Adipocyte (in vitro differentiated cells): Measurements from ENCODE around the gene GALNT10.

ENCODE experiments used
- DNase-seq: peaks from one replicate; pipeline ENCODE4 v3.0.0-alpha.2; 2015; ENCODE audit warnings: low read depth
- H3K27me3 ChIP-seq: replicated peaks from 2 replicates; pipeline ENCODE4 v1.7.0; 2013; ENCODE audit warnings: mild to moderate bottlenecking, low read length, moderate library complexity; ENCODE audit not compliant: control insufficient read depth, insufficient read depth
- H3K36me3 ChIP-seq: 2 replicates; pipeline ENCODE4 v1.7.0; 2013; ENCODE audit warnings: low read length, mild to moderate bottlenecking, moderate library complexity; ENCODE audit not compliant: control insufficient read depth, insufficient read depth, severe bottlenecking
- H3K4me1 ChIP-seq: 2 replicates; pipeline ENCODE4 v1.7.0; 2013; ENCODE audit warnings: mild to moderate bottlenecking, low read length, moderate library complexity; ENCODE audit not compliant: control insufficient read depth, insufficient read depth
- H3K4me3 ChIP-seq: 2 replicates; pipeline ENCODE4 v1.7.0; 2013; ENCODE audit warnings: mild to moderate bottlenecking, low read length, moderate library complexity
- H3K9ac ChIP-seq: 2 replicates; pipeline ENCODE4 v1.7.0; 2013; ENCODE audit warnings: mild to moderate bottlenecking, low read length, moderate library complexity
- H3K9me3 ChIP-seq: 2 replicates; pipeline ENCODE4 v1.7.0; 2013; ENCODE audit warnings: mild to moderate bottlenecking, low read length, moderate library complexity; ENCODE audit not compliant: control insufficient read depth

GALNT10 gene

DNA sequence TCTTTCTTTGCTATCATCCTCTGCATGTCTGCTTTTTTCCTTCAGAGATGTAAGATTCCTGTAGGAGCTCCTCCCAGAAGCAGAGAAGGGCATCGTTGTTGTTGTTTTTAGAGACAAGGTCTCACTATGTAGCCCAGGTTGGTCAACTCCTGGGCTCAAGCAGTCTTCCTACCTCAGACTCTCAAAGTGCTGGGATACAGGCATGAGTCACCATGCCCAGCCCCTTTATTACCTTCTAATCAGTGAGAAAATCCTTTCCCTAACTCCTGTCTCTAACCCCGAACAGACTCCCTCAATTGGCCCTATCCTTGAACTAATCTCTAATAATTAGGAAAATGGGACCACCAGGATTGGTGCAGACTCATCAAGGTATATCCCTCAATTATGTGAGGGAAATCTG lies 64.4 kb downstream of the GALNT10 start:
- Histone ChIP-seq H3K4me3 (no peak overlapping the region), H3K36me3 (no peaks in the 10 kb centered on the region), H3K9me3 (no peaks in the 10 kb centered on the region), H3K27me3 (no peaks in the 10 kb centered on the region), H3K4me1 (peaks cover 4% of the 10 kb centered on the region), H3K9ac (no peak overlapping the region)
- no peak for DNase-seq

DNA sequence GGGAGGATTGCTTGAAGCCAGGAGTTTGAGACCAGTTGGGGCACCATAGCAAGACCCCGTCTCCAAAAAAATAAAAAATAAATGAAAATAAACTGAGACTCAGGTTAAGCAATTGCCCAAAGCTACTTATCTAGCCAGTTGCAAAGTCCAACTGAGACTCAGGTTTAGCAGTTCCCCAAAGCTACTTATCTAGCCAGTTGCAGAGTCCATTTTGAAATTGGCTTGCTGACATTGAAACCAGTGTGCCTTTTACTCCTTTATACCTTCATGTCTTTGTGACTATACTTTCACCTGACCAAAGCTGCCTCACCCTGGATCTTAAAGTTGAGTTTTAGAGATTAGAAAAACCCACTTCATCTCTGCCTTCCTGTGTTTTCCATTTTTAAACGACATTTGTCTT lies 66.5 kb downstream of the GALNT10 start:
- no peaks in the 10 kb centered on the region for H3K36me3 ChIP-seq
- no peaks in the 10 kb centered on the region for H3K27me3 ChIP-seq
- H3K4me3 ChIP-seq: no peak overlapping the region
- H3K9me3 ChIP-seq: no peaks in the 10 kb centered on the region
- no peak overlapping the region for H3K9ac ChIP-seq
- DNase-seq: no peak
- peaks cover 10% of the 10 kb centered on the region for H3K4me1 ChIP-seq

DNA sequence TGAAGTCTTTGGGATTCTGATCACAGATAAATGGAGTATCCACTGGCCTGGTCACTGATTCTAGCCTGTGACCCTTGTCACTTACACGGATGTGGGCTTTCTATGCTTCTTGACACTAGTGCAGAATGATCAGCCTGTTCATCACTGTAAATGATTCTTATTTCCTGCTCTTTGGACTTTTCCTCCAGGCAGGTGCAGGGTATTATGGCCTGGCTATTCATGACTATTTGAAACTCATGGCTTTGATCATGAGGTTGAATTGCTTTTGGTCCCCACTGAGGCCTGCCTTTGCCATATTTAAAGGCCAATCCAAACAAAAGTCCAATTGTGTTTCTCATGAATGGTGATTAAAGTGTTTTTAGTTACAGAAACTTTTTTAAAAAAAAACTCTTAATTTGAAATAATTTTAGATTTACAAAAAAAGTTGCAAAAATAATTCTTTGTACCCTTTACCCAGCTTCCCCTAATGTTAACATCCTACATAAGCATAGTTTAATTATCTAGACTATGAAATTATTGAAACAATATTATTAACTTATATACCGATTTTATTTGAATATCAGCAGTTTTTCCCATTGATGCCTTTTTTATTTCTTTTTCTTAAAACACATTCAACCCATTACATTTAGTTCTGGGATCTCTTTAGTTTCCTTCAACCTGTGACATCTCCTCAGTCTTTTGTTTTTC lies 68.1 kb downstream of the GALNT10 start:
- no peak for DNase-seq
- Histone ChIP-seq H3K4me3 (no peak overlapping the region), H3K27me3 (no peaks in the 10 kb centered on the region), H3K36me3 (no peaks in the 10 kb centered on the region), H3K9me3 (peaks cover 4% of the 10 kb centered on the region), H3K4me1 (peaks cover 10% of the 10 kb centered on the region), H3K9ac (no peak overlapping the region)

DNA sequence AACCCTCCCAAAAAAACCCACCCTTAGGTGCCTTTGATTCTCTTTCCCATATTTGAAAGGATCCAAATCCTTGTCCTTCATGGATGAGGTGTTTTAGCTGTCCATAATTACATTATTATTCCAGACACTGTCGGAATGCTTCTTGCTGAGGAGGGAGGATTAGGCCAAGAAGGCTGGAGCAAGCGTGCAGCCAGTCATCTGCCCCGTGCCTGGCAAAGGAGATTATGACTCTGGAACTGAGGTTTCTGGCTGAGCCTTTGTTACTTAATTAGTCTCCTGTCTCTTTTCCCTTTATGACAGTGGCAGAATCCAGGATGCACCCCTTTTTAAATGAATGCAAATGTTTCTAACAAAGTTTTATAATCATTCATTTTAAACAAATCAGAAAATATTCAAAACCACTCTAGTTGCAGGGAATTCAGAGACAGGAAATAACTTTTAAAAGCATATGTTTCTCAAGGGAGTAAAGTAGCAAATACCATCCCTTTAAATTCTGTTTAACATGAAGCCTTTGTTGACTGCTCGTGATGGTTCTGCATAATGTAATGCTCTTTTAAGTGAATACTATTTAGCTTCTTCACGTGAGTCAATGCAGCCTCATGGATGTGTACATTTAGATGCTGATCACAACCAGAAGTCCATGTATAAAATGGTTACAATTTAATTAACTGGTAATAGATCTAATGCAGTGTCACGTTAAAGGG lies 69.8 kb downstream of the GALNT10 start:
- Histone ChIP-seq H3K9ac (no peak overlapping the region), H3K9me3 (peaks cover 4% of the 10 kb centered on the region), H3K4me3 (no peak overlapping the region), H3K4me1 (peaks cover 19% of the 10 kb centered on the region), H3K27me3 (no peaks in the 10 kb centered on the region), H3K36me3 (no peaks in the 10 kb centered on the region)
- peak; percentile 65 for DNase-seq

DNA sequence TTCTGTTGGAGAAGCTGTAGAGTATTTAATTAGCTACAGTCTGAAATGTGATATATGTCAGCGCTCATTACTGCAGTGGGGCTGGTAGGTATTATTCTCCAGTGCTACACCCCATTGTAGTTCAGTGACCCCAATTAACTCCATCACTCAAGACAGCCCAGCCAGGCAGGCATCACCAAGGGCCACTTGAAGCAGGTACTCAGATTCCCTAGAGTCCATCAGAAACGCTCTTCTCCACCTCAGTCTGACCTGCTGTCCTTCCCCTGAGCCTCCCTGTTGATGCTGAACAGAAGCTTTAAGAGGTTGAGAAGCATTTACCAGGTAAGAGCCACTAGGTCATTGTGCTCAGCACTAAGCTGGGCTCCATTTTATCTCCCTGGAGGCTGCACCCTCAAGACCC lies 71.8 kb downstream of the GALNT10 start:
- no peak for DNase-seq
- Histone ChIP-seq H3K9me3 (peaks cover 4% of the 10 kb centered on the region), H3K36me3 (no peaks in the 10 kb centered on the region), H3K4me3 (no peak overlapping the region), H3K9ac (no peak overlapping the region), H3K27me3 (no peaks in the 10 kb centered on the region), H3K4me1 (peaks cover 22% of the 10 kb centered on the region)

DNA sequence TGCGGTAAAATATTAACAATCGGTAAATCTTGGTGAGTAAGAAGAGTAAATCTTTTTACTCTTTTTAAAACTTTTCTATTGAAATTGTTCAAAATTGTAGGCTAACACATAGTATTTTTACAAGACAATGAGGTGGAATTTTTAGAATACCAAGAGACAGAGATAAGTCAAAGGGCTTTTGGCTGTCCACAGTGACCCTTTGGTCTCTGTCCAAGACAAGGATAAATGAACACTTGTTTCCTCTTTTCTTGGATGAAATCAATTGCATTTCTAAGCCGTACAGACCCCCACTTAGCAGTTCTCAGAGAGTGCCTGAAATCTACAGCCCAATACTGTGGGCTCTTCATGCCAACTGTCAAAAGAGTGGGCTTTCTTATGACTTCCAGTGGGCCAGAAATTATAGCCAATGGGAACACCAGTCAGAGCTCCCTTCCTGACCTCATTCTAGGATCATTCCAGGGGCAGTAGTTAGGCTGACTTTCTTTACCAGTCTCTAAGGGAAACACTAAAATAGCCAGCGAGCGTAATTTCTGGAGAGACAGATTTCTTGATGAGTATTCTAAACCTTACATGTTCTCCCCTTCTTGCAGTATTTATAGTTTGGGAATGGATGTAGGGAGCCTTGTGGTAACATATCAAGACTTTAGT lies 74.1 kb downstream of the GALNT10 start:
- H3K36me3 ChIP-seq: no peaks in the 10 kb centered on the region
- no peaks in the 10 kb centered on the region for H3K27me3 ChIP-seq
- peaks cover 30% of the 10 kb centered on the region for H3K4me1 ChIP-seq
- no peak overlapping the region for H3K9ac ChIP-seq
- no peak overlapping the region for H3K4me3 ChIP-seq
- DNase-seq: no peak
- H3K9me3 ChIP-seq: peaks cover 4% of the 10 kb centered on the region

DNA sequence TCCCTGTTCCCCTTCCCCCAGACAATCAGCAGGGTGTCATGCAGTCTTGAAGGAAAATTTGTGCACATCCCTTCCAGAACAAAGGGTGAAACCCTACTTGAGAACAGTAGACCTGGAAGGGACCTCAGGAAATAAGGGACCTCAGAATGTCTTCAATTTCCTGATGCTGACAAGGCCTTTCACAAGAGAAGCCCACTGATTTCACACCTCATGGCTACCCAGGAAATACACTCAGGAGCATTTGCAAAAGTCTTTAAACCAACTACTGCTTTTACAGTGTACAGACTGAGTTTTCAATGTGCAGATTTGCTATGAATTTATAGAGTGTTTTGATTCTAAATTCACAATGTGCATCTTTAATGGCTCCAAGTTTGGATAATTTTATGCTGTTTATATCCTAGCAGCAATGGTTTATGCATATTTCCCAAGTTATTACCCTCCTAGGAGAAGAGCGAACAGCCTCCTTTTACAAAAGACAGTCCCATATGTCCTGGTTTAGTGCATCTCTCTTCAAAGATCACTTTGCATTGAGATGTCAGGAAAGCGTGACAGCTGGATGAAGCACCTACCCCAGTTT lies 74.8 kb downstream of the GALNT10 start:
- H3K4me3 ChIP-seq: no peak overlapping the region
- H3K9ac ChIP-seq: no peak overlapping the region
- no peaks in the 10 kb centered on the region for H3K36me3 ChIP-seq
- peaks cover 4% of the 10 kb centered on the region for H3K9me3 ChIP-seq
- peaks cover 26% of the 10 kb centered on the region for H3K4me1 ChIP-seq
- no peaks in the 10 kb centered on the region for H3K27me3 ChIP-seq
- no peak for DNase-seq

DNA sequence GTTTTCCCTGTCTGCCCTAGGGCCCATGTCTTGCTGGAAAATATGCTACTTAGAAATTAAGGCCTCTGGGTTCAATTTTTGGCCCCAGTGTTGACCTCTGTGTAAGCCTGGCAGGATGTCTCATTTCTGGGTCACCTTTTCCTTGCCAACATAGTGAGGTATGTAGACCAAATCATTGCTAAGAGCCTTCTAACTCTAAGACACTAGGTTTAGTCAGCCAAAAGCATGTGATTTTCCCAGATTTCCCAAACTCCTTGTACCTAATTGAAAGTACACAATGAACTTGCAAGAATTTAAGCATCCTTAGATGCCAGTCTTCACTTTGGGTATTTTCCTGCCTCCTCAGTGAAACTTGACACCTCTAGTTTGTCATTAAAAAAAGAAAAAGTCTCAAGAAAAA lies 77.0 kb downstream of the GALNT10 start:
- Histone ChIP-seq H3K4me3 (no peak overlapping the region), H3K36me3 (no peaks in the 10 kb centered on the region), H3K9ac (no peak overlapping the region), H3K27me3 (no peaks in the 10 kb centered on the region), H3K9me3 (peaks cover 4% of the 10 kb centered on the region), H3K4me1 (peaks cover 20% of the 10 kb centered on the region)
- DNase-seq: peak; percentile 40

DNA sequence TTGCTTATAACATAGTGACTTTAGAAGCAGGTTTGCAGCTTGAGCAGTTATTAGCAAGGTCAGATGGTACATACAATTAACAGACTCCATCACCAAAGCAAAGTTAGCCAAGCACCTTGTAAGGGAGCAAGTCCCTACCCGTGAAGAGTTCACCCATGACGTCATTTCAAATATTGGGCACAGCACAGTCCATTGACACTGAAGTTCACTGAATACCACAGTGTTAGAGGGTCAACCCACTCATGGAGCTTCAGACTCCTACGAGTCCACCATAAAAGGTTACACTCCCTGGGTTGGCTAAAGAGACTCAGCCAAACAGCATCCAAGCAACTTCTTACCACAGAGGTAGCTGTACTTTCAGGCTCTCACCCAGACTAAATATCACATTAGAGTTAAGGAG lies 77.5 kb downstream of the GALNT10 start:
- no peaks in the 10 kb centered on the region for H3K36me3 ChIP-seq
- H3K4me1 ChIP-seq: peaks cover 26% of the 10 kb centered on the region
- H3K4me3 ChIP-seq: no peak overlapping the region
- no peak overlapping the region for H3K9ac ChIP-seq
- no peak for DNase-seq
- H3K27me3 ChIP-seq: no peaks in the 10 kb centered on the region
- H3K9me3 ChIP-seq: peaks cover under 1% of the 10 kb centered on the region

DNA sequence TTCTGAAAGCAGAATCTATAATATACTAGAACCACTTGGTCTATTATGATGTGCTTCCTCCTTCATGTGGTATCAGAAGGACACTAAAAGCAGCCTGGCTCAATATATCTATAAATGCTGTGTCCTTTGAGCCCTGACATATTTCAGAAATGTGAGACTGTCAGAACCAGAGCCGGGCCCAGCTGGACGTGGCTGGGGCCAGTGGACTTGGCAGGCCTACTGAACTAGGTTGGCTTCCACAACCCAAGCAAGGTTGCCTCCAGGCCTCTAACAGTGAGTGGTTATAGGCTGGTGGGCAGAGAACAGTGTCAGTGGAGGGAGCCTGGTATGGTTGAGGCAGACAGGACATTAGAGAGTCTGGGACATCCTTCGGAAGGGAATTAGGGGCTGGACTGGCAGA lies 78.9 kb downstream of the GALNT10 start:
- no peak for DNase-seq
- Histone ChIP-seq H3K9ac (no peak overlapping the region), H3K27me3 (no peaks in the 10 kb centered on the region), H3K4me3 (no peak overlapping the region), H3K9me3 (no peaks in the 10 kb centered on the region), H3K36me3 (no peaks in the 10 kb centered on the region), H3K4me1 (peaks cover 37% of the 10 kb centered on the region)

DNA sequence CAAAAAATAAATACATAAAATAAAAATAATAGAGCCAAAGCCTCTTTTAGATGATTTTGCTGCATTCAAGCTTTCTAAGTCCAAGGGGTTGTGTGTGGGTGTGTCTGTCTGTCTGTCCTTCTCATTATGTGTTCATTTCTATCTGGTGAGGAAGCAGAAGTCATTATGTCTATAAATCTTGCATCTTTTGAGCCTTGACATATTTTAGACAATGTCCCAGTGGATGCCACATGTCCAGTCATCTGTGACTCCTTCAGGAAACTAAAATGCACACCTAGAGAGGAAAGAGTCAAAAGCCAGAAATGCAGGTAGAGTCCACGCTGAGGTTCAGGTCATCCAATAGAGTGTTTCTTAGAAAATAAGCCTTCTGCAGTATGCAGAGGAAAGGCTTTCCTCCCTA lies 80.9 kb downstream of the GALNT10 start:
- Histone ChIP-seq H3K4me1 (peaks cover 34% of the 10 kb centered on the region), H3K4me3 (no peak overlapping the region), H3K9me3 (no peaks in the 10 kb centered on the region), H3K36me3 (no peaks in the 10 kb centered on the region), H3K27me3 (no peaks in the 10 kb centered on the region), H3K9ac (no peak overlapping the region)
- DNase-seq: no peak
